NCI-H82 treated with DMSO at 0.1 percent for 48 hours (cell line): ENCODE data around the gene DEPDC1B.
"Not testable (repeated sequence)": the region's sequence is repeated elsewhere in the genome, so short reads cannot be mapped to it uniquely, and the experiment has no call there.

Source experiments
- DNase-seq: peaks from one replicate; lab custom pipeline; 2025; ENCODE audit not compliant: unreplicated experiment; lab: John Stamatoyannopoulos, UW

DEPDC1B gene

DNA sequence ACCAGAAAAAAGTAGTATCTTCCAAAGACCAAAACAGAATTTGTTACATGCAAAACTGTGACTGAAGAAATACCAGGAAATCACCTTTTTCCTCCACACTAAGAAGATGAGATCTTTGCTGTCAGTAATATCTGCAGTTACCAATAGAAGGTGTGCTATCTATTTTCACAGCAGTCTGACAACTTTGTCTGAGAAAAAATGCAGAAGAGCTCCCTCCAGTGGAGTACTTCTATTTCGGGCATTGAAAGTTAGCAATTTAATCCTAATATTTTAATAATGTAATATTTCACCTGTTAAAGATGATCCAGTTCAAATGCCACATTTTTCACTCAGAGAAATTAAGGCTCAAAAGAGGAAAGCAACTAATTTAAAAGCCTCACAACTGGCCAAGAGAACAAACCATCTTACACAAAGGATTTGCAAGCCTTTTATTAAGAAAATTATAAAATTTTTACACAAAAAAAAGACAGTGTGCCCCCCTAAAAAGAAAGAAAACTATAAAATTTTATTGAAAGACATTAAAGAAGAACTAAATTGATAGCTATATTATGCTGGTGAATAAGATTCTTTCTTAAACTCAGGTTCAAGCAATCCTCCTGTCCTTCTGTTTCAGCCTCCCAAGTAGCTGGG lies 50.6 kb downstream of the DEPDC1B start:
- DNase-seq: no peak

GRCh38 chr5:60648175-60648574 lies 51.8 kb downstream of the DEPDC1B start:
- no peak for DNase-seq

- DNase-seq: no peak
These were observed 59.1 kb downstream of the DEPDC1B start for GRCh38 chr5:60640901-60641300.

- DNase-seq: no peak
These were observed 60.4 kb downstream of the DEPDC1B start for GRCh38 chr5:60639544-60639943.

- DNase-seq: no peak
These were observed 61.7 kb downstream of the DEPDC1B start for GRCh38 chr5:60638300-60638699.

DNA sequence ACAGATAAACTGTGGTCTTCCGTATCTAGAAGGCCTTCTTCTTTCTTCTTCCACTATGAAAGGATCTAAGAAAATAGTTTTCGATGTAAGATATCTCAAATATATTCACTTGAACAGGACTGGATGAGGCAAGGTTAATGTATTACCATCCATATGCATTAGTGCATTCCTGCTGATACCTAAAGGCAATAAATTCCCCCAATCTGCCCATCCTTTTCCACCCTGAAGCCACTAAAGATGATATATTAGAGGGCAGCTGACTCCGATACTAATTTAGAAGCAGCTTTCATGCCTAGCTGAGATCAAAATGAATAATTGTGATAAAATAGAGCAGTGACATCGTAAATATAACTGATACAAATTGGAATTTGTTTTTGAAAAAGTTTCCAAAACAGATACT lies 63.3 kb downstream of the DEPDC1B start:
- no peak for DNase-seq

DNA sequence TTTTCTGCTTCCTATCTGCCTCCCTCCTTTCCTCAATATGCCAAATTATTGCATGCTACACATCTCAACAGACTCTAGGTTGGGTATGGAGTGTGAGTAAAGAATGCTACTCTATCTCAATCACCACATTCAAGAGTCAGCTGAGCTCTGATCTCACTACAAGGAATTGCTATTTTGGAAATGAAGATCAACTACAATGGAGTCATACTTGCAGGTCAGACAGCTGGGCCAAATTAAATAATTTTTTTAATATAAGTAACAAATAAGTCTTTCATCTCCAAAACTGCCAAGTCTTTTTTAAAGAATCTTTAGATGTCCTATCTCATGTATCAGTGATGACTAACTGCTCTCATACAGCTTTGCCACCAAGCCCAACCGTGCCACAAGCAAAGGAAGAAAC lies 64.0 kb downstream of the DEPDC1B start:
- no peak for DNase-seq

GRCh38 chr5:60634051-60634450 lies 65.9 kb downstream of the DEPDC1B start:
- no peak for DNase-seq

GRCh38 chr5:60633341-60633740 lies 66.6 kb downstream of the DEPDC1B start:
- no peak for DNase-seq

- DNase-seq: no peak
These were observed 67.8 kb downstream of the DEPDC1B start for GRCh38 chr5:60632153-60632552.

DNA sequence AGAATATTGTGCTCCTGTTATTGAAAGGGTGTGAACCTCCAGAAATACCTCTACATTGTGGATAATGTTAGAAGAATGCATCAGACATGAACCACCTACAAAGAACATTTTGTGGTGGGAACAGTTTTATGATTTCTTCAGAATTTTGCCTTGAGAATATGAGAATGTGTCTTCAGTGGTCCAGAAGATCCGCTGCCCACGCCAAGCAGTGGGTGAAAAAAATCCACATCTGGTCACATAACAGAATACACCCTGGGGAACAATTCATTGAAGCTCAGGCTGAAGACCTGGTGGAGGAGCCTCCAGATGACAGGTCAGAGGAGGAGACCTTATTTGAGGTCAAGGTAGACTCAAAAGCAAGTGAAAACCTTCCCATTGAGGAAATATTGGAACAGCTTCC lies 69.1 kb downstream of the DEPDC1B start:
- DNase-seq: no peak

- DNase-seq: no peak
These were observed 69.8 kb downstream of the DEPDC1B start for GRCh38 chr5:60630179-60630578.

GRCh38 chr5:60624875-60625274 lies 75.1 kb downstream of the DEPDC1B start:
- not testable (repeated sequence) for DNase-seq

DNA sequence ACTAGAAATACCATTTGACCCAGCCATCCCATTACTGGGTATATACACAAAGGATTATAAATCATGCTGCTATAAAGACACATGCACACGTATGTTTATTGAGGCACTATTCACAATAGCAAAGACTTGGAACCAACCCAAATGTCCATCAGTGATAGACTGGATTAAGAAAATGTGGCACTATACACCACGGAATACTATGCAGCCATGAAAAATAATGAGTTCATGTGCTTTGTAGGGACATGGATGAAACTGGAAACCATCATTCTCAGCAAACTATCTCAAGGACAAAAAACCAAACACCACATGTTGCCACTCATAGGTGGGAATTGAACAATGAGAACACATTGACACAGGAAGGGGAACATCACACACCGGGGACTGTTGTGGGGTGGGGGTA lies 79.2 kb downstream of the DEPDC1B start:
- not testable (repeated sequence) for DNase-seq

GRCh38 chr5:60613826-60614225 lies 86.1 kb downstream of the DEPDC1B start:
- no peak for DNase-seq

DNA sequence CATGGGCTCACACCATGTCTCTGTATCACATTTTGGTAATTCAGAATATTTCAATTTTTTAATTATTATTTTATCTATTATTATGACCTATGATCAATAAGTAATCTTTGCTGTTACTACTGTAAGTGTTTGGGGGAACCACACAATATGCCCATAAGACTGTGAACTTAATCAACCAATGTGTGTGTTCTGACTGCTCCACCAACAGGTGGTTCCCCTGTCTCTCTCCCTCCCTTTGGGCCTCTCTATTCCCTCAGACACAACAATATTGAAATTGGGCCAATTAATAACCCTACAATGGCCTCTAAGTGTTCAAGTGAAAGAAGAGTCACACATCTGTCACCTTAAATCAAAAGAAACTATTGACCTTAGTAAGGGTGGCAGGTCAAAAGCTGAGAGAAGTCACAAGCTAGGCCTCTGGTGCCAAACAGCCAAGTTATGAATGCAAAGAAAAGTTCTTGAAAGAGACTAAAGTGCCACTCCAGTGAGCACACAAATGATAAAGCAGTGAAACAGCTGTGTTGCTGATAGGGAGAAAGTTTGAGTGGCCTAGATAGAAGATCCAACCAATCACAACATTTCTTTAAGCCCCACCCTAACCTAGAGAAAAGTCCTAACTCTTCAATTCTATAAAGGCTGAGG lies 88.7 kb downstream of the DEPDC1B start:
- no peak for DNase-seq

DNA sequence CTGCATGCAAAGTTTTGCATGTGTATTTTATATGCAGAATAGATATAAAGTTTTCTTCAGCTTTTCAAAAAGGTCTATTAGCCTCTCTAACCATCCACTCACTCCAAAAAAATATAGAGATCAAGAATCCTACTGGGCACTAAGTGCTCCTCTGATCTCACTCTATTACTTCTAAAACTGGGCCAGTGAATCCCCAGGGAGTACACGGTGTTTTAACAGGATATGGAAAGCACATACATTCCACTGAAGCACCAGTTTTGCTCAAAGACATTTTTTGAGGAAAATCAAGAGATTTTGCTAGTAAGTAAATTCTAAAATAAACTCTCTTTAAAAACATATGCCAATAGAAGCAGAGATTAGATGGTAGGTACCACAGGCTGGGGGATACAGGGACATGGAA lies 95.2 kb downstream of the DEPDC1B start:
- DNase-seq: no peak

GRCh38 chr5:60598424-60598823 lies 101.5 kb downstream of the DEPDC1B start:
- no peak for DNase-seq

GRCh38 chr5:60597572-60598320 lies 102.2 kb downstream of the DEPDC1B start:
- no peak for DNase-seq

- no peak for DNase-seq
These were observed 105.1 kb downstream of the DEPDC1B start for GRCh38 chr5:60594715-60595477.

DNA sequence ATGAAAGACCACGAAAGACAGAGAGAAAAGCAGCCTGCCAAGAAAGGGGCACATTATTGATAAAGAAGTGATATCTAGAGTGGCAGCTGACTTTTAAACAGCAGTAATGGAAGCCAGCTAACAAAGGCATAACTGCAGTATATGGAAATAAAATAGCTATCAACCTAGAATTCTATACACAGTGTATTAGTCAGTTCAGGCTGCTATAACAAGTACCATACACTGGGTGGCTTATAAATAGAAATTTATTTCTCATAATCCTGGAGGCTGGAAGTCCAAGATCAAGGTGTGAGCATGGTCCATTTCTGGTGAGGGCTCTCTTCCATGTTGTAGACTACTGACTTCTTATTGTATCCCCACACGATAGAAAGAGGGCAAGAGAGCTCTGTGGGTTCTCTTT lies 109.8 kb downstream of the DEPDC1B start:
- no peak for DNase-seq

DNA sequence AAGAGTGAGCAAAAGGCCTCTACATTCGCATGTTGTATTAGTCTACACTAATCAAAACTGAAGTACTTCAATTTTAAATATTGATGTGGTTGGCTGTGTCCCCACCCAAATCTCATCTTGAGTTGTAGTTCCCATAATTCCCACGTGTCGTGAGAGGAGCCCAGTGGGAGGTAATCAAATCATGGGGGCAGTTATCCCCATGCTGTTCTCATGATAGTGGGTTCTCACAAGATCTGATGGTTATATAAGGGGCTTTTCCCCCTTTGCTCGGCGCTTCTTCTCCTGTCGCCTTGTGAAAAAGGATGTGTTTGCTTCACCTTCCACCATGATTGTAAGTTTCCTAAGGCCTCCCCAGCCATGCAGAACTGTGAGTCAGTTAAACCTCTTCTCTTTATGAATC lies 112.7 kb downstream of the DEPDC1B start:
- not testable (repeated sequence) for DNase-seq
